Panc1 (cell line): ENCODE results near the gene RRM1. TPM values are rescaled to one million over a fixed set of nuclear protein-coding genes. Genes with fewer than 3 reads are reported as not detected.

Experiments used
- total RNA-seq: library from RNA; stranded (reverse); gene quantifications from one replicate; pipeline ENCODE4 v1.2.1, GENCODE V29; 2021; ENCODE audit not compliant: unreplicated experiment

The RRM1 gene
- total RNA-seq, 1 experiment from 2014 or later: 143 TPM

Other genes starting within 250 kb of the RRM1 start
- gene STIM1, start 239.1 kb upstream of the RRM1 start, total RNA-seq: 93.6 TPM